ENCODE results near the gene KANSL1.

The KANSL1 gene

GRCh38 chr17:45991341-45991740 is 201.9 kb downstream of the KANSL1 start:
- DNase-seq (ENCODE audit: extremely low read depth in 1 of 2, low read depth in 1 of 2), result no peak

- DNase-seq (ENCODE audit: extremely low read depth in 1 of 2, low read depth in 1 of 2), result no peak
Observed at GRCh38 chr17:45990886-45991285, 202.3 kb downstream of the KANSL1 start.

- DNase-seq (ENCODE audit: extremely low read depth in 1 of 2, low read depth in 1 of 2), result no peak
Observed at GRCh38 chr17:45989759-45990158, 203.5 kb downstream of the KANSL1 start.

DNA sequence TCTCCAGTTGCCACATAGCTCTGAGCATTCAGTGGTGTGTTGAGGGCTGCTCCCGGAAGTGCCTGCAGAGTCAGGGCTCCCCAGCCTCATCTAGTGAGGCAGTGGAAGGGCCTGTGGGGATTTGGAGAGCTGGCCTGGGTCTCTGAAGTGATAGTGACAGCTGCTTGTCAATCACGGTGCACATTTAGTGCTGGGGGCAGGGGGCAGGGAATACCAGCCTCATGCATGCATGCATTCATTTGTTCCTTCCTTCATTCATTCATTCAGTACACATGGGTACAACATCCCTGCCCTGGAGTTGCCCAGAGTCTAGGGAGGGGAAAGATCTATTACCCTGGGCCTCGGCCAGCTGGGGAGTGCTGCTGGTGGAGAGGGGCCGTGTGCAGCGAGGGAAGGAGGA is 205.5 kb downstream of the KANSL1 start:
- no peak for DNase-seq (ENCODE audit: extremely low read depth in 1 of 2, low read depth in 1 of 2)

DNA sequence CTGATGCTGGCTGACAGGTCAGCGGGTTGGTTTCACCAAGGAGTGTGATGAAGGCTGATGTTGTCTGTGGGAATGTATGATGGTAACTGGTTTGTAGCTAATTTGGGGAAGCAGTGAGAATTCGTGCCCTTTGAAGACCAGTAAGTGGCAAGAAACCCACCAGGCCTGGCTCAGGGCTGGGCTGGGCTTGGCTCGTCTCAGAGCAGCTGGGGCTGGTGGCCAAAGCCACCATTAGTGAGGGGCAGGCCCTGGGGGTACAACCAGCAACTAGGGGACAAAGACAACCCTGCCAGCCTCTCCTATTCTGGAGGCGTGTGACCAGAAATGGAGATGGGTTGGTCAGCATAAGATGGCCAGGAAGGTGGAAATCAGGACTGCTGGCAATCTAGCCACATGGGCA is 207.2 kb downstream of the KANSL1 start:
- no peak for DNase-seq (ENCODE audit: extremely low read depth in 1 of 2, low read depth in 1 of 2)

DNA sequence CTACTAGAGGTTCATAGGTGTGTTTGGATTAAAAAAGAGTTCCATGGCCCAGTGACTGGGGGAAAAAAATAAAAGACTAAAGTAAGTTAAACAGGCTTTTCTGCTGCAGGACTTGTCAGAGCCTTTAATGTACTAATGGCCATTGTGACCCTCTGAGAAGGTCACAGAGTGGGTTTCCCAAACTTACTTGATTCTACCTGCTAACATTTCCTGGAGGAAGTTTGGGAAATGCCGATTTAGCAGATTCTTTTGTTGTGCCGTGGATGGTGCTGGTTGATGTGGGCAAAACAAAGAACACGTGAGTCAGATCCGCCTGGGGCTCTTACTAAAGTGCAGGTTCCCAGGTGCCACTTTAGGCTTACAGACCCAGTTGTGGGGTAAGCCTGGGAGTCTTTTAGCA is 207.8 kb downstream of the KANSL1 start:
- DNase-seq (ENCODE audit: extremely low read depth in 1 of 2, low read depth in 1 of 2), result no peak

- no peak for DNase-seq (ENCODE audit: extremely low read depth in 1 of 2, low read depth in 1 of 2)
Observed at GRCh38 chr17:45984368-45984767, 208.9 kb downstream of the KANSL1 start.

GRCh38 chr17:45983614-45984310 is 209.5 kb downstream of the KANSL1 start:
- DNase-seq (ENCODE audit: extremely low read depth in 1 of 2, low read depth in 1 of 2), result no peak

DNA sequence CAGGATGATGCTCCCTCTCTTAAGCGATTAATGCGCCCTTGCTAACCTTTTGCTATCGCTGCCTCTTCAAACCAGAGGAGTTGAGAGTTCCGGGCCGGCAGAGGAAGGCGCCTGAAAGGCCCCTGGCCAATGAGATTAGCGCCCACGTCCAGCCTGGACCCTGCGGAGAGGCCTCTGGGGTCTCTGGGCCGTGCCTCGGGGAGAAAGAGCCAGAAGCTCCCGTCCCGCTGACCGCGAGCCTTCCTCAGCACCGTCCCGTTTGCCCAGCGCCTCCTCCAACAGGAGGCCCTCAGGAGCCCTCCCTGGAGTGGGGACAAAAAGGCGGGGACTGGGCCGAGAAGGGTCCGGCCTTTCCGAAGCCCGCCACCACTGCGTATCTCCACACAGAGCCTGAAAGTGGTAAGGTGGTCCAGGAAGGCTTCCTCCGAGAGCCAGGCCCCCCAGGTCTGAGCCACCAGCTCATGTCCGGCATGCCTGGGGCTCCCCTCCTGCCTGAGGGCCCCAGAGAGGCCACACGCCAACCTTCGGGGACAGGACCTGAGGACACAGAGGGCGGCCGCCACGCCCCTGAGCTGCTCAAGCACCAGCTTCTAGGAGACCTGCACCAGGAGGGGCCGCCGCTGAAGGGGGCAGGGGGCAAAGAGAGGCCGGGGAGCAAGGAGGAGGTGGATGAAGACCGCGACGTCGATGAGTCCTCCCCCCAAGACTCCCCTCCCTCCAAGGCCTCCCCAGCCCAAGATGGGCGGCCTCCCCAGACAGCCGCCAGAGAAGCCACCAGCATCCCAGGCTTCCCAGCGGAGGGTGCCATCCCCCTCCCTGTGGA is 210.2 kb downstream of the KANSL1 start:
- DNase-seq (ENCODE audit: extremely low read depth in 1 of 2, low read depth in 1 of 2), result no peak

DNA sequence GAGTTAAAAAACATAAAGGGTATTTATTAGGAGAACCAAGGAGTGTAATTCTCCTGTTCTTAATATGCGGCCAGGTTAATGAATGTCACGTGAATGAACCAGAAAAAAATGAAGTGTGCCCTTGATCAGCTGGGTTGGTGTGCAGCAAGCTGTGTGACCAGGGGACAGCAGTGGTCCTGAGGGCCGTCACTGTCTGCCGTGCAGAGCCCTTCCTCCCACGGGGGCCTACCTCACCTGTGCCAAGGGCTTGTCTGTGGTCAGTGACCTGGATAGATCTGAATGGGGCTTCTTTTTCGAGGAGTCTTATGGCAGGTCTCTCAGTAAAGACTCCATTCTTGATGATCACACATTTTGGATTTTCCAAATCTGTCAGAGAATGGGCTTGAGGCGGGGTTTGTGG is 211.9 kb downstream of the KANSL1 start:
- no peak for DNase-seq (ENCODE audit: extremely low read depth in 1 of 2, low read depth in 1 of 2)

DNA sequence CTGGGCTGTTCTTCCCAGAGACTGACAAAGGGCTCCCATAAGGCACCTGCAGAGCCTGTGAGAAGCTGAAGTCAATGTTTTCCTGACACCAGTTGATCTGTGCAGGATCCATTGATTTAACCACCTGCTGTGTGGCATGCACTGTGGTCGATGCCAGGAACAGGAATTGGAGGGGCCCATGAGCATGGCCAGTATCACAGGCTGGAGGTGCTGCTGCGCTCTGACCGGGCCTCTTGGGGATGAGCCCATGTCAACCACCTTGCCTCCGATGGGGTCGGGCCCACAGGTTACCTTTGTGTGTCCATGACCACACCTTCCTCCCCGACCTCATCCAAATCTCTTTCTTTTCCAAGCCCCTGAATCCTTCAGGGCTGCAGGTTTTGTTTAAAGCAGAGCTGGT is 212.4 kb downstream of the KANSL1 start:
- DNase-seq (ENCODE audit: extremely low read depth in 1 of 2, low read depth in 1 of 2), result no peak
